ENCODE measurements around the gene MMP12. TPM values are rescaled to one million over a fixed set of nuclear protein-coding genes. Genes with fewer than 3 reads are reported as not detected.

MMP12 gene
- total RNA-seq, 3 donors from 2014 or later = 2.7 to 17.5 (median 5.4) TPM

DNA sequence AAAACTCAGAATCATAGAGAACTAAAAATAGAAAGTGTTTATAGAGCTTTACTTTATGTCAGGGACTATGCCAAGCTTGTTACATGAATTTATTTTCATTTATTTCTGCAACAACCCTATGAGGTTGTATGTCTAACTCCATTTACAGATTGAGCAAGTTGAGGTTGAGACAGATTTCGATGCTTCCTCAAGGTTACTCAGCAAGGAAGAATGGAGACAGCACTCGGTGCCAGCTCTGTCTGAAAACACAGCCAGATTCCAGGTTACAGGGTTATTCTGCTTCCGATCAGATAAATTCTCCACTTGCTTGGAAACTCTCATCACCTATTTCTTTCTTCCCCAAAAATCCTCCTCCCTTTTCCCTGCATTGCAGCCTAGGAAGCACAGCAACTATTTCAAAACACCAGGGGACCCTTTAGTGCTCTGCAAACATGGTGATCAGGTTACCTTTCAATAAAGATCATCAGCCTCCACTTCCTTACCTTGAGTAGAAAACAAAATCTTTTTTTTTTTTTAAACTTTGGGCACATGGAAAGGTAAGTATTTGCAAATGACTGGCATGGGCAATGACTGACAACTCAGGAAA is 38.4 kb downstream of the MMP12 start:
- ATAC-seq = no peak
- H3K9me3 ChIP-seq = no peaks in the 10 kb centered on the region
- no peak for DNase-seq

DNA sequence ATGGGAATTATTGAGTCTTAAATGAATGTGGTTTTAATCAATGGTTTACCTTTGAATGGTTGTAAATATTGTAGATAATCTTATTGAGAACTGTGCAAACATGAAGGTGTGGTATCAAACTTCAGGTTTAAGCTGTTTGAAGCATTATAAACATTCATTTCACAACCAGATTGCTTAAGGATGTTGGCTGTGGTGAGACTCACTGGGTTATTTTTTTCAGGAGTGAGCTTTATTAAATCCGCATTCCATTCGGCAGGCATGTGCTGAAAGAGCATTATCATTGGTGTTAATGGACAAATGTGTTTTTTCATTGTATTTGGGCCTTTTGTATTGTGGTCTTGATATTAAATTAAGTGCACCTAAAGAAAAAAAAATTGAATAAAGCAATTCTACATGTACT is 41.1 kb downstream of the MMP12 start:
- no peaks in the 10 kb centered on the region for H3K4me1 ChIP-seq (ENCODE audit: low read depth)
- H3K36me3 ChIP-seq (ENCODE audit: low read depth) = no peaks in the 10 kb centered on the region
- no peak for DNase-seq
- no peak overlapping the region for H3K4me3 ChIP-seq
- ATAC-seq = no peak
- intact Hi-C loops (cut with DNase I, micrococcal nuclease) = no loop called here
- no peak for TF ChIP-seq CTCF (IDR thresholded peaks at IDR 0.05)
- H3K9me3 ChIP-seq = no peaks in the 10 kb centered on the region

More for the DNA sequence above, 38.4 kb downstream of the MMP12 start:
- no peak for TF ChIP-seq CTCF (IDR thresholded peaks at IDR 0.05)
- no peaks in the 10 kb centered on the region for H3K36me3 ChIP-seq (ENCODE audit: low read depth)
- intact Hi-C loops (cut with DNase I, micrococcal nuclease) = no loop called here
- H3K4me1 ChIP-seq (ENCODE audit: low read depth) = no peaks in the 10 kb centered on the region
- no peak overlapping the region for H3K4me3 ChIP-seq

DNA sequence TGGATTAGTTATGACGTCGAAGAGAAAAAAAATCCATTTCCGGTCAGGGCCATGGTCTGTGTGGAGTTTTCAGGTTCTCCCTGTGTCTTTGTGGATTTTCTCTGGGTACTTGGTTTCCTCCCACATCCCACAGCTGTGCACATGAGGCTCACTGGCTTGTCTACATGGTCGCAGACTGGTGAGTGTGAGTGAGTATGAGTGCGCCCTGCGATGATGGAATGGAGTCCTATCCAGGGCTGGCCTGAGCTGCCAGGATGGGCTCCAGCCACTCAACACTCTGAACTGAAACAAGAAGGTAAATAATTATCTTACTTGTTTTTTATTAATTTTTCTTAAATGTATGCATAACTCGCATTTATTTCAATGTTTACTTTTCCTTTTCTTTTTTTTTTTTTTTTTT is 42.2 kb downstream of the MMP12 start:
- Histone ChIP-seq H3K4me1 (ENCODE audit: low read depth) (no peaks in the 10 kb centered on the region), H3K4me3 (no peak overlapping the region), H3K9me3 (no peaks in the 10 kb centered on the region), H3K36me3 (ENCODE audit: low read depth) (no peaks in the 10 kb centered on the region)
- intact Hi-C loops (cut with DNase I, micrococcal nuclease) = no loop called here
- no peak for TF ChIP-seq CTCF (IDR thresholded peaks at IDR 0.05)
- DNase-seq = no peak
- no peak for ATAC-seq

DNA sequence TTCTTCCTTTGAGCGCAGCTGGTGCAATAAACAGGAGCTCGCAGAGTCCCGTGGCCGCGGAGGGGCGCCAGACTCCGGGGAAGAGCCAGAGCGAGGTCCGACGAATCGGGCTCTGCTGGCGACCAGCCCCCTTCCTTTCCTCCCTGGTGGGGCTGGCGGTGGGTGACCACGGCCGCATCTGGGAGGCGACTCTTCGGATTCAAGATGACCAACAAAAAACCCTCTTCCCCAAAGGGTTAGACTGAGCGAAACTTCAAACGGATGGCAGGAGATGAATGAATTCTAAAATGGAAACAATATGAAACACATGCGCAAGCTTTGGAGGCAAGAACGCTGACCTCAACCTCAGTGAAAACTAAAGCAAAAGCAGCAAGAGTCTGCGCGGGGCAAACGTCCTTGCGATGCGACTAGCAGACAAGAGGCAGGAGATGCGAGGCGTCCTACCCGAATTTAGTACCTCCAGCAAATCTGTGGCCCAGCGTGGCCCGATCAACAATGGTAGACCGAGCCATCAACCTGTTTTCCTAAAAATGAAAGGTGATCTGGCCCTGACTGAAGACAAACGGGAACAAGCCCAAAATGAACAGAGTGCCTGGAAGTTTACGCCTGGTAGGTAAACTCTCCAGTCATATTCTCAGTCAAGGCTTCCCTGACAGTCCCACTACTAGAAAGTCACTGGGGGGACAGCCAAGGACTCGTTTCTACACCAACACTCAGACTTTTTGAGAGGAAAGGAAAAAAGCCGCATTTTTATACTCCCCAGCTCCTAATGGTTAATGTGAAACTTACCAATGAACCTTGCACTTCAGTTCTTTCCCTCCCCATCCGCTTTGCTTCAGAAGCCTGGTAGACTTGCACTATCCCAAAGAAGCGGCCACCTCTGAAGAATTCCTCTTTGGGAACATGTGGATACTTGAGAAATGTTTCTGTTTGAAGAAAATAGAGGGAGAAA is 43.0 kb downstream of the MMP12 start:
- no peaks in the 10 kb centered on the region for H3K4me1 ChIP-seq (ENCODE audit: low read depth)
- peak; percentile 80 for ATAC-seq
- no peak for TF ChIP-seq CTCF (IDR thresholded peaks at IDR 0.05)
- H3K36me3 ChIP-seq (ENCODE audit: low read depth) = no peaks in the 10 kb centered on the region
- intact Hi-C loops (cut with DNase I, micrococcal nuclease) = no loop called here
- H3K9me3 ChIP-seq = no peaks in the 10 kb centered on the region
- peak; percentile 63 to 69 (median 64) for DNase-seq
- H3K4me3 ChIP-seq = no peak overlapping the region

GRCh38 chr11:102831128-102831488 is 43.7 kb downstream of the MMP12 start:
- ATAC-seq (no peak), DNase-seq (no peak)
- no peaks in the 10 kb centered on the region for H3K4me1 ChIP-seq (ENCODE audit: low read depth)
- intact Hi-C loops (cut with DNase I, micrococcal nuclease) = no loop called here
- no peak for TF ChIP-seq CTCF (IDR thresholded peaks at IDR 0.05)
- H3K9me3 ChIP-seq = no peaks in the 10 kb centered on the region
- no peaks in the 10 kb centered on the region for H3K36me3 ChIP-seq (ENCODE audit: low read depth)
- H3K4me3 ChIP-seq = no peak overlapping the region
